ENCODE measurements around the gene ATP6V1C2. TPM values are rescaled to one million over a fixed set of nuclear protein-coding genes. Genes with fewer than 3 reads are reported as not detected.
"Not testable (repeated sequence)": the region's sequence is repeated elsewhere in the genome, so short reads cannot be mapped to it uniquely, and the experiment has no call there.

ATP6V1C2 gene
- total RNA-seq, 4 donors from 2014 or later: not detected

DNA sequence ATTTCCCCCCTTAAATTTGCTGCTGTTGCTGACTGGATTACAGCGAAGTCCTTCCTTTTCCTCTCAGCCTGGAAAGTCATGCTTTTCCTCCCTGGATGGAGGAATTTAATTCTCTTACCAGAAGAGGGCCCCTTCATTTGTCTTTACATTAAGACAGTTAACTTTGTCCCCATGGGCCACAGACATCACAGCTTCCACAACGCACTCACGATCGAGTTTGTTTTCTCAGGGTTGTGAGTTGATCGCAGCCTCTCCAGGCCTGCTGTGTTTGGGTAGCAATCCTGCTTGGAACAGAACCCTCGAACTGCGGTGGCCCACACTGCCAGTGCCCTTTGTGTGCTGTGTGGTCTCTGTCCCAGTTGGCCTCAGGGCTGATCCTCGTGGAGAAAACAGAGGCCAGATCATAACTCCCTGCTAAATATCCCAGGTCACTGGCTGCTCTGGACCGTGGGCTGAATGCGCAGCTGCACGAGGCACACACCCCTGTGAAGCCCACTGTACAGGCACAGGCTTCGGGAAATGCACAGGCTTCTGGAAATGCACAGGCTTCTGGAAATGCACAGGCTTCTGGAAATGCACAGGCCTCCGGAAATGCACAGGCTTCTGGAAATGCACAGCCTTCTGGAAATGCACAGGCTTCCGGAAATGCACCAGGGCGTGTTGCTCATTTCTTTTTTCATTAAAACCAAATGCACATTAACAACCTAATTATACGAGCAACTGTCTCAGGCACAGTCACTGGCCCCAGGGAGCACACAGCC, 93.3 kb downstream of the ATP6V1C2 start:
- H3K36me3 ChIP-seq: no peaks in the 10 kb centered on the region
- TF ChIP-seq, protein P1, sequence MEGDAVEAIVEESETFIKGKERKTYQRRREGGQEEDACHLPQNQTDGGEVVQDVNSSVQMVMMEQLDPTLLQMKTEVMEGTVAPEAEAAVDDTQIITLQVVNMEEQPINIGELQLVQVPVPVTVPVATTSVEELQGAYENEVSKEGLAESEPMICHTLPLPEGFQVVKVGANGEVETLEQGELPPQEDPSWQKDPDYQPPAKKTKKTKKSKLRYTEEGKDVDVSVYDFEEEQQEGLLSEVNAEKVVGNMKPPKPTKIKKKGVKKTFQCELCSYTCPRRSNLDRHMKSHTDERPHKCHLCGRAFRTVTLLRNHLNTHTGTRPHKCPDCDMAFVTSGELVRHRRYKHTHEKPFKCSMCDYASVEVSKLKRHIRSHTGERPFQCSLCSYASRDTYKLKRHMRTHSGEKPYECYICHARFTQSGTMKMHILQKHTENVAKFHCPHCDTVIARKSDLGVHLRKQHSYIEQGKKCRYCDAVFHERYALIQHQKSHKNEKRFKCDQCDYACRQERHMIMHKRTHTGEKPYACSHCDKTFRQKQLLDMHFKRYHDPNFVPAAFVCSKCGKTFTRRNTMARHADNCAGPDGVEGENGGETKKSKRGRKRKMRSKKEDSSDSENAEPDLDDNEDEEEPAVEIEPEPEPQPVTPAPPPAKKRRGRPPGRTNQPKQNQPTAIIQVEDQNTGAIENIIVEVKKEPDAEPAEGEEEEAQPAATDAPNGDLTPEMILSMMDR (IDR thresholded peaks at IDR 0.05 in 4 of 5, conservative IDR thresholded peaks at IDR 0.05 in 1 of 5): no peak
- TF ChIP-seq POLR2A (IDR thresholded peaks at IDR 0.05): no peak
- peaks cover 0 to 2% (median 0%) of the 10 kb centered on the region in 3 donors for H3K27me3 ChIP-seq
- in situ Hi-C loops (cut with MboI; ENCODE audit: low sequenced_read_pairs in 4 of 4) (no loop called here), intact Hi-C loops (cut with DNase I; ENCODE audit: low total_unique reads) (loop anchor here (5.0 kb wide), 1 partner anchor 777 kb away; no protein-coding TSS in a partner anchor)
- ATAC-seq (no peak), DNase-seq (no peak)
- H3K9me3 ChIP-seq: no peaks in the 10 kb centered on the region
- H3K4me3 ChIP-seq: no peak overlapping the region
- peaks cover 19 to 25% of the 10 kb centered on the region in 2 donors for H3K4me1 ChIP-seq
- no peak overlapping the region for H3K27ac ChIP-seq

DNA sequence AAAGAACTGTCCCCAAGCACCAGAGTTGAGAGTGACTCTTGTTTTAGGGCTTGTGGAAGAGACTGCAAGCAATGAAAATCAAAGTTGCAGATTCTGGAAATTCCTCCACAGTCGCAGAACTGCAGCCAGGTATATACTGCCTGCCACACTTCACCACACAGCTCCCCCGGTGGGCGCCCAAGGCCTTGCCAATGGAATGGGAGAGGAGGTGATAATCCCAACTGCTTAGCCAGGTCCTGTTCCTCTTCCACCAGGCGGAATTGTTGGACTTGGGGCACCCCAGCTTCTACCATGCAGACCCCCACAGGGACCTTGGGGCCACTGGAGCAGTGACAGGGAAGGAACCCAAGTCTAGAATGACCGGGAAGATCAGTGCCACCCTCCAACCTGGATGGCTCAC, 96.0 kb downstream of the ATP6V1C2 start:
- no peak for TF ChIP-seq POLR2A (IDR thresholded peaks at IDR 0.05)
- TF ChIP-seq, protein P1 (IDR thresholded peaks at IDR 0.05 in 4 of 5, conservative IDR thresholded peaks at IDR 0.05 in 1 of 5): no peak
- DNase-seq (no peak), ATAC-seq (no peak)
- H3K4me3 ChIP-seq: no peak overlapping the region
- H3K27ac ChIP-seq: no peak overlapping the region
- no peaks in the 10 kb centered on the region for H3K36me3 ChIP-seq
- no peaks in the 10 kb centered on the region for H3K9me3 ChIP-seq
- H3K27me3 ChIP-seq: peaks cover 0 to 4% (median 2%) of the 10 kb centered on the region in 3 donors
- intact Hi-C loops (cut with DNase I; ENCODE audit: low total_unique reads) (no loop called here), in situ Hi-C loops (cut with MboI; ENCODE audit: low sequenced_read_pairs in 4 of 4) (no loop called here)
- peaks cover 0 to 4% of the 10 kb centered on the region in 2 donors for H3K4me1 ChIP-seq

GRCh38 chr2:10818305-10818704, 96.9 kb downstream of the ATP6V1C2 start:
- H3K4me3 ChIP-seq; H3K27me3 ChIP-seq; intact Hi-C loops (cut with DNase I; ENCODE audit: low total_unique reads); DNase-seq; H3K27ac ChIP-seq; H3K9me3 ChIP-seq; ATAC-seq; H3K36me3 ChIP-seq; H3K4me1 ChIP-seq; in situ Hi-C loops (cut with MboI; ENCODE audit: low sequenced_read_pairs in 4 of 4): not testable (repeated sequence)

GRCh38 chr2:10818984-10819383, 97.6 kb downstream of the ATP6V1C2 start:
- Histone ChIP-seq H3K36me3 (no peaks in the 10 kb centered on the region), H3K4me1 (no peaks in the 10 kb centered on the region), H3K9me3 (no peaks in the 10 kb centered on the region), H3K27me3 (peaks cover 0 to 4% (median 2%) of the 10 kb centered on the region in 3 donors), H3K27ac (no peak overlapping the region), H3K4me3 (no peak overlapping the region)
- TF ChIP-seq, protein P1 (IDR thresholded peaks at IDR 0.05 in 4 of 5, conservative IDR thresholded peaks at IDR 0.05 in 1 of 5): no peak
- TF ChIP-seq POLR2A (IDR thresholded peaks at IDR 0.05): no peak
- no peak for ATAC-seq
- in situ Hi-C loops (cut with MboI; ENCODE audit: low sequenced_read_pairs in 4 of 4) (no loop called here), intact Hi-C loops (cut with DNase I; ENCODE audit: low total_unique reads) (no loop called here)
- no peak for DNase-seq

- DNase-seq (no peak), ATAC-seq (no peak)
- TF ChIP-seq POLR2A (IDR thresholded peaks at IDR 0.05): no peak
- TF ChIP-seq, protein P1 (IDR thresholded peaks at IDR 0.05 in 4 of 5, conservative IDR thresholded peaks at IDR 0.05 in 1 of 5): no peak
- no peaks in the 10 kb centered on the region for H3K36me3 ChIP-seq
- H3K9me3 ChIP-seq: no peaks in the 10 kb centered on the region
- no peak overlapping the region for H3K4me3 ChIP-seq
- H3K27me3 ChIP-seq: peaks cover 0 to 4% (median 2%) of the 10 kb centered on the region in 3 donors
- no peak overlapping the region for H3K27ac ChIP-seq
- in situ Hi-C loops (cut with MboI; ENCODE audit: low sequenced_read_pairs in 4 of 4) (no loop called here), intact Hi-C loops (cut with DNase I; ENCODE audit: low total_unique reads) (no loop called here)
- H3K4me1 ChIP-seq: no peaks in the 10 kb centered on the region
These were observed 98.4 kb downstream of the ATP6V1C2 start for GRCh38 chr2:10819714-10820314.

Data from gastrocnemius medialis (tissue), 4 donors.